Esophagus squamous epithelium (tissue), 5 donors: ENCODE data around the gene DESI2. TPM values are rescaled to one million over a fixed set of nuclear protein-coding genes. Genes with fewer than 3 reads are reported as not detected.

Experiments
- DNase-seq: peaks from one replicate; lab custom pipeline; 2025; lab: John Stamatoyannopoulos, UW
- H3K27ac ChIP-seq, 4 donors: fragments of 200-600 bp; sonication (generic); one replicate each; pipeline ENCODE4 v1.5.1; 2016 to 2019; ENCODE audit warnings: mild to moderate bottlenecking in 1 of 4
- H3K27me3 ChIP-seq, 4 donors: fragments of 200-600 bp; sonication (generic); 1 replicate in 3 of 4; 2 replicates in 1 of 4; pipeline versions ENCODE4 v1.5.1 to v1.6.0; 2017 to 2021; ENCODE audit warnings: antibody characterized with exemption in 1 of 4
- H3K36me3 ChIP-seq, 3 donors: fragments of 200-600 bp; sonication (generic); one replicate each; pipeline ENCODE4 v1.5.1; 2016 to 2019
- H3K4me1 ChIP-seq, 3 donors: fragments of 200-600 bp; sonication (generic); one replicate each; pipeline ENCODE4 v1.5.1; 2017 to 2019
- H3K4me3 ChIP-seq, 4 donors: fragments of 200-600 bp; sonication (generic); 1 replicate in 3 of 4; 2 replicates in 1 of 4; pipeline ENCODE4 v1.5.1; 2016 to 2019; ENCODE audit warnings: mild to moderate bottlenecking in 2 of 4, moderate library complexity in 1 of 4
- H3K9me3 ChIP-seq, 3 donors: fragments of 200-600 bp; sonication (generic); one replicate each; pipeline ENCODE4 v1.5.1; 2016 to 2019
- POLR2A ChIP-seq, 4 donors: fragments of 450-650 bp; IDR thresholded peaks; one replicate each; pipeline ENCODE4 v1.6.1; 2017; ENCODE audit warnings: antibody characterized with exemption in 4 of 4, mild to moderate bottlenecking in 4 of 4, moderate library complexity in 3 of 4
- WGBS, 2 donors: methylation state at CpG; one replicate each; pipeline ENCODE4 v1.1.5; 2018; 5-methylcytosine and 5-hydroxymethylcytosine counted together
- intact Hi-C: fragments of 100-400 bp; cut with DNase I; formaldehyde crosslinking; loops from one replicate; pipeline ENCODE4 v1.15.0; 2022
- total RNA-seq, 4 donors: library from RNA; depleted of rRNA; stranded (reverse); fragments of >200 nt; gene quantifications; one replicate each; pipeline ENCODE4 v1.1.0, GENCODE V29; 2016
- TF ChIP-seq, protein P1 (sequence below), 6 experiments: fragments of 450-650 bp in 4 of 6; fragments of 200-600 bp in 2 of 6; sonication (generic) in 2 of 6; IDR thresholded peaks; one replicate each; pipeline ENCODE4 v1.5.1; 2016 to 2019; ENCODE audit warnings: antibody characterized with exemption in 6 of 6, mild to moderate bottlenecking in 4 of 6, moderate library complexity in 4 of 6
- donor health status: DM: yes; HTN: yes; CAD: no.

Gene DESI2
- total RNA-seq, 4 donors from 2014 or later: 18.8 to 32.0 (median 30.4) TPM

GRCh38 chr1:244709476-244710368 is 56.8 kb downstream of the DESI2 start:
- peaks cover 0 to 24% (median 0%) of the 10 kb centered on the region in 3 donors for H3K36me3 ChIP-seq
- DNase-seq: no peak
- intact Hi-C loops: no loop called here
- H3K4me1 ChIP-seq: no peaks in the 10 kb centered on the region
- no peaks in the 10 kb centered on the region for H3K27me3 ChIP-seq
- H3K4me3 ChIP-seq: no peak overlapping the region
- H3K27ac ChIP-seq: no peak overlapping the region
- TF ChIP-seq, protein P1, sequence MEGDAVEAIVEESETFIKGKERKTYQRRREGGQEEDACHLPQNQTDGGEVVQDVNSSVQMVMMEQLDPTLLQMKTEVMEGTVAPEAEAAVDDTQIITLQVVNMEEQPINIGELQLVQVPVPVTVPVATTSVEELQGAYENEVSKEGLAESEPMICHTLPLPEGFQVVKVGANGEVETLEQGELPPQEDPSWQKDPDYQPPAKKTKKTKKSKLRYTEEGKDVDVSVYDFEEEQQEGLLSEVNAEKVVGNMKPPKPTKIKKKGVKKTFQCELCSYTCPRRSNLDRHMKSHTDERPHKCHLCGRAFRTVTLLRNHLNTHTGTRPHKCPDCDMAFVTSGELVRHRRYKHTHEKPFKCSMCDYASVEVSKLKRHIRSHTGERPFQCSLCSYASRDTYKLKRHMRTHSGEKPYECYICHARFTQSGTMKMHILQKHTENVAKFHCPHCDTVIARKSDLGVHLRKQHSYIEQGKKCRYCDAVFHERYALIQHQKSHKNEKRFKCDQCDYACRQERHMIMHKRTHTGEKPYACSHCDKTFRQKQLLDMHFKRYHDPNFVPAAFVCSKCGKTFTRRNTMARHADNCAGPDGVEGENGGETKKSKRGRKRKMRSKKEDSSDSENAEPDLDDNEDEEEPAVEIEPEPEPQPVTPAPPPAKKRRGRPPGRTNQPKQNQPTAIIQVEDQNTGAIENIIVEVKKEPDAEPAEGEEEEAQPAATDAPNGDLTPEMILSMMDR (IDR thresholded peaks at IDR 0.05): no peak
- no peak for TF ChIP-seq POLR2A (IDR thresholded peaks at IDR 0.05)
- 25 to 57% methylated on average over 1 of the region's 2 CpGs for whole genome bisulfite sequencing, 2 donors
- no peaks in the 10 kb centered on the region for H3K9me3 ChIP-seq

DNA sequence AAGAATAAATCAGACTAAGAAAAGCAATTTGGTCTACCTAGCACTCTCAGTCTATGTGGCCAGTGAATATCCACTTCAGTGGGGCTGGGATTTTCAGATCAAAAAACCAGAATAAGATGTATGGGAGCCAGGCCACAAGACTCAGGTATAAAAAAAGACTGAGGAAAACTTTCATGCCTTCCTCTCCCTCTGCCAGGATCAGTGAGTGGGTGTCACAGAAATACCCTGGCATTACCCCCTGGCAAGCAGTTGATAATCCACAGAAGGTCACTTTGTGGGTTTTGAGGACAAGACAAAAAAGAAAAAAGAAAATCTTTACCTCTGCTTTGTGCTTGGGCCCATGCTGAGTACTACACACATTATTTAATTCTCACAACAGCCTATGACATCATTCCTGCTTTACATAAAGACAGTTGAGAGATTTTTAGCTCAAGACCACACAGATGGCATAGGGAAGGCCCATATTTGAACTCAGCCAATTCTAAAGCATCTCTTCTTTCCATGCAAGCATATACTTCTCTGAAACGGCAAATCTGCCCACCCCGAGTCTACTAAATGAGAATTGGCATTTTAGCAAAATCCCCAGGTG is 57.6 kb downstream of the DESI2 start:
- intact Hi-C loops: no loop called here
- no peak overlapping the region for H3K4me3 ChIP-seq
- H3K36me3 ChIP-seq: peaks cover 0 to 17% (median 0%) of the 10 kb centered on the region in 3 donors
- no peaks in the 10 kb centered on the region for H3K27me3 ChIP-seq
- DNase-seq: no peak
- H3K27ac ChIP-seq: no peak overlapping the region
- TF ChIP-seq POLR2A (IDR thresholded peaks at IDR 0.05): no peak
- TF ChIP-seq, protein P1 (IDR thresholded peaks at IDR 0.05): no peak
- no peaks in the 10 kb centered on the region for H3K9me3 ChIP-seq
- WGBS, 2 donors: 64 to 85% methylated on average over 2 of the region's 2 CpGs
- no peaks in the 10 kb centered on the region for H3K4me1 ChIP-seq

GRCh38 chr1:244712669-244713068 is 59.7 kb downstream of the DESI2 start:
- Histone ChIP-seq H3K4me3 (no peak overlapping the region), H3K36me3 (no peaks in the 10 kb centered on the region), H3K4me1 (no peaks in the 10 kb centered on the region), H3K27me3 (no peaks in the 10 kb centered on the region), H3K9me3 (no peaks in the 10 kb centered on the region), H3K27ac (no peak overlapping the region)
- intact Hi-C loops: no loop called here
- no peak for DNase-seq
- TF ChIP-seq, protein P1 (IDR thresholded peaks at IDR 0.05): no peak
- no peak for TF ChIP-seq POLR2A (IDR thresholded peaks at IDR 0.05)
- 86 to 89% methylated on average over 7 of the region's 7 CpGs for WGBS, 2 donors

DNA sequence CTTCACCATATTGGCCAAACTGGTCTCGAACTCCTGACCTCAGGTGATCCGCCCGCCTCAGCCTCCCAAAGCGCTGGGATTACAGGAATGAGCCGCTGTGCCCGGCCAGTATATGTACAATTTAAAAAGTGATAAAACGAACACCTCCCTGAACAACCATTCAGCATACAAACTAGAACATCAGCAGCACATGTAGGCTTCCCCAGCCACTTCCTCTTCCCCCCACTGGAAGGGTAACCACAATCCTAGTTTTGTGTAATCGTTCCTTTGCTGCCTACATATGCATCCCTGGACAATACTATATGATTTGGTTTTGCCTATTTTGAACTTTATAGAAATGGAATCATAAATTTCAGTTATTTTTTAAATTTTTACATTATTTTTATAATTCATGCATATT is 60.4 kb downstream of the DESI2 start:
- Histone ChIP-seq H3K27ac (no peak overlapping the region), H3K9me3 (no peaks in the 10 kb centered on the region), H3K4me3 (no peak overlapping the region), H3K27me3 (no peaks in the 10 kb centered on the region), H3K36me3 (no peaks in the 10 kb centered on the region), H3K4me1 (no peaks in the 10 kb centered on the region)
- no peak for TF ChIP-seq POLR2A (IDR thresholded peaks at IDR 0.05)
- TF ChIP-seq, protein P1 (IDR thresholded peaks at IDR 0.05): no peak
- WGBS, 2 donors: 78 to 85% methylated on average over 7 to 8 of the region's 8 CpGs
- intact Hi-C loops: no loop called here
- no peak for DNase-seq

- Histone ChIP-seq H3K9me3 (no peaks in the 10 kb centered on the region), H3K4me1 (peaks cover 6 to 18% (median 7%) of the 10 kb centered on the region in 3 donors), H3K36me3 (no peaks in the 10 kb centered on the region), H3K27me3 (no peaks in the 10 kb centered on the region), H3K4me3 (no peak overlapping the region), H3K27ac (no peak overlapping the region)
- intact Hi-C loops: no loop called here
- no peak for DNase-seq
- WGBS, 2 donors: 89 to 91% methylated on average over 11 of the region's 11 CpGs
- TF ChIP-seq, protein P1 (IDR thresholded peaks at IDR 0.05): no peak
- no peak for TF ChIP-seq POLR2A (IDR thresholded peaks at IDR 0.05)
Measured at GRCh38 chr1:244727871-244728474, 75.0 kb downstream of the DESI2 start.
